Raji (cell line): ENCODE data around the gene HS3ST4.

Experiments used
- POLR2A ChIP-seq: IDR thresholded peaks from 2 replicates; pipeline ENCODE4 v1.6.1; 2011; ENCODE audit warnings: low read depth, low read length, control low read depth; ENCODE audit not compliant: insufficient read depth

The HS3ST4 gene

GRCh38 chr16:26050472-26050871 lies 358.7 kb downstream of the HS3ST4 start:
- no peak for TF ChIP-seq POLR2A

GRCh38 chr16:26051063-26051462 lies 359.3 kb downstream of the HS3ST4 start:
- no peak for TF ChIP-seq POLR2A

GRCh38 chr16:26053889-26054288 lies 362.1 kb downstream of the HS3ST4 start:
- TF ChIP-seq POLR2A = no peak

GRCh38 chr16:26058326-26058725 lies 366.6 kb downstream of the HS3ST4 start:
- TF ChIP-seq POLR2A = no peak

- TF ChIP-seq POLR2A = no peak
Observed at GRCh38 chr16:26070302-26071100, 378.7 kb downstream of the HS3ST4 start.

- no peak for TF ChIP-seq POLR2A
Observed at GRCh38 chr16:26071101-26071866, 379.5 kb downstream of the HS3ST4 start.

- no peak for TF ChIP-seq POLR2A
Observed at GRCh38 chr16:26078716-26079355, 387.1 kb downstream of the HS3ST4 start.

- no peak for TF ChIP-seq POLR2A
Observed at GRCh38 chr16:26087091-26087490, 395.3 kb downstream of the HS3ST4 start.

- no peak for TF ChIP-seq POLR2A
Observed at GRCh38 chr16:26091511-26091910, 399.8 kb downstream of the HS3ST4 start.

GRCh38 chr16:26102369-26102768 lies 410.6 kb downstream of the HS3ST4 start:
- TF ChIP-seq POLR2A = no peak

- TF ChIP-seq POLR2A = no peak
Observed at GRCh38 chr16:26108836-26109505, 417.2 kb downstream of the HS3ST4 start.

GRCh38 chr16:26111900-26112299 lies 420.1 kb downstream of the HS3ST4 start:
- no peak for TF ChIP-seq POLR2A

GRCh38 chr16:26118575-26118974 lies 426.8 kb downstream of the HS3ST4 start:
- no peak for TF ChIP-seq POLR2A

GRCh38 chr16:26120729-26121128 lies 429.0 kb downstream of the HS3ST4 start:
- TF ChIP-seq POLR2A = no peak

GRCh38 chr16:26128296-26128695 lies 436.5 kb downstream of the HS3ST4 start:
- TF ChIP-seq POLR2A = no peak

GRCh38 chr16:26129997-26130396 lies 438.2 kb downstream of the HS3ST4 start:
- TF ChIP-seq POLR2A = no peak
